ENCODE results near the gene EPHB2.

DNA sequence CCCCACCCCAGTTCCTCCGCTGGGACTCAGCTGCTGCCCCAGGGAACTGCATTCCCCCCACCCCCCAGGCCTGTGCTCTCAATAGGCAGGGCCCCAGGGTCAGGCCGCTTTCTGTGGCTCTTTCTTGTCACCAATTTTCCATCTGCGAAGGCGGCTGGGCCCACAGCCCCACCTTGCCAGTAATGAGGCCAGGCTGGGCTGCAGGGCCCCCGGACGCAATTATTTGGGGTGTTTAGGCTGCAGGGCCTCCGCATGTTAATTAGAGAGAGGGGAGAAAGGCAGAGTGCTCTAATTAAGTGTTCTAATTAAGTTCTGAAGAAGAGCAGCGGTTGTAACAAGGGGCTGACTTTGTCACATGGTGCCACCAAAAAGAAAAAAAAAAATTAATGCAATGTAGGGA is 71.8 kb downstream of the EPHB2 start:
- TF ChIP-seq POLR2A (IDR thresholded peaks at IDR 0.05) = no peak
- TF ChIP-seq, protein P1, sequence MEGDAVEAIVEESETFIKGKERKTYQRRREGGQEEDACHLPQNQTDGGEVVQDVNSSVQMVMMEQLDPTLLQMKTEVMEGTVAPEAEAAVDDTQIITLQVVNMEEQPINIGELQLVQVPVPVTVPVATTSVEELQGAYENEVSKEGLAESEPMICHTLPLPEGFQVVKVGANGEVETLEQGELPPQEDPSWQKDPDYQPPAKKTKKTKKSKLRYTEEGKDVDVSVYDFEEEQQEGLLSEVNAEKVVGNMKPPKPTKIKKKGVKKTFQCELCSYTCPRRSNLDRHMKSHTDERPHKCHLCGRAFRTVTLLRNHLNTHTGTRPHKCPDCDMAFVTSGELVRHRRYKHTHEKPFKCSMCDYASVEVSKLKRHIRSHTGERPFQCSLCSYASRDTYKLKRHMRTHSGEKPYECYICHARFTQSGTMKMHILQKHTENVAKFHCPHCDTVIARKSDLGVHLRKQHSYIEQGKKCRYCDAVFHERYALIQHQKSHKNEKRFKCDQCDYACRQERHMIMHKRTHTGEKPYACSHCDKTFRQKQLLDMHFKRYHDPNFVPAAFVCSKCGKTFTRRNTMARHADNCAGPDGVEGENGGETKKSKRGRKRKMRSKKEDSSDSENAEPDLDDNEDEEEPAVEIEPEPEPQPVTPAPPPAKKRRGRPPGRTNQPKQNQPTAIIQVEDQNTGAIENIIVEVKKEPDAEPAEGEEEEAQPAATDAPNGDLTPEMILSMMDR (IDR thresholded peaks at IDR 0.05) = no peak

Measured in sigmoid colon (tissue), 3 donors.